SK-MEL-5 (cell line): ENCODE measurements around the gene RRBP1. TPM values are rescaled to one million over a fixed set of nuclear protein-coding genes. Genes with fewer than 3 reads are reported as not detected.

Experiments
- DNase-seq: peaks from one replicate; pipeline ENCODE4 v3.0.0-alpha.2; 2016; ENCODE audit warnings: low read depth, low spot score
- in situ Hi-C: cut with HindIII; loops from 2 replicates; pipeline ENCODE4 v1.10.0; 2016; ENCODE audit warnings: low sequenced_read_pairs, high pct_unique_total_duplicates, low pct_unique_long_range_greater_than_20kb
- total RNA-seq: library from RNA; depleted of rRNA; stranded (reverse); fragments of >200 nt; shearing (Covaris generic); gene quantifications from 2 replicates; pipeline ENCODE4 v1.2.3, GENCODE V29; 2014

RRBP1 gene
- total RNA-seq, 1 experiment from 2014 or later, result 108 TPM

- in situ Hi-C loops, result no loop called here
- DNase-seq, result no peak
These were observed 26.1 kb downstream of the RRBP1 start for GRCh38 chr20:17655865-17656479.

- DNase-seq, result peak; percentile 71
- in situ Hi-C loops, result no loop called here
These were observed 26.8 kb downstream of the RRBP1 start for GRCh38 chr20:17655286-17655651.

GRCh38 chr20:17654649-17655285 is 27.3 kb downstream of the RRBP1 start:
- peak; percentile 71 for DNase-seq
- in situ Hi-C loops, result no loop called here

- in situ Hi-C loops, result no loop called here
- peak; percentile 32 for DNase-seq
These were observed 28.0 kb downstream of the RRBP1 start for GRCh38 chr20:17653835-17654648.

- DNase-seq, result no peak
- in situ Hi-C loops, result no loop called here
These were observed 29.6 kb downstream of the RRBP1 start for GRCh38 chr20:17652411-17652810.

DNA sequence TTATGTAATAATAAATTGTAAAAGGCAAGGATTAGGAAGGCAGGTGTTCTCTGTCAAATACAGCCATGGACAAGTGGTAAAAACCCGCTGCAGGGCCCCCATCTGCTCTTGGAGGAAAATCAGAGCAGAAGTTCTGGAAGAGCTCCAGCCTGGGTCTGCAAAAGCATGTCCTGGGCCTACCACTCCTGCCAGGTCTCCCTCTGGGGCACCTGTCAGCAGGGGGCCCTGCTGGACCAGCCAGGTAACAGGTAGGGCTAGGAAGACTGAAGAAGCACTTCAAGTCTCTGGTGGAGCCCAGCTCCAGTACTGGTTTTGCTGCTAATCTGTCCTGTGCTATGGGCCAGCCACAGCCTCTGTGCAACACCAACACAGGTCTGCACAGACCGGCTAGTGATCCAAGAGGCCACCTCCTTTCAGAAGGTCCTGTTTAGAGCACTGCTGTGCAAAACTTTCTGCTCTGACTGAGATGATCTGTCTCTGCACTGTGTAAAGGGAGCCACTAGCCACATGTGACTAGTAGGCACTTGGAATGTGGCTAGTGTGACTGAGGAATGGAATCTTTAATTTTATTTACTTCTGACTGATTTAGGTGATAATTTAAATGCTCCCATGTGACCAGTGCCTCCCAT is 30.2 kb downstream of the RRBP1 start:
- no peak for DNase-seq
- in situ Hi-C loops, result no loop called here

- in situ Hi-C loops, result no loop called here
- no peak for DNase-seq
These were observed 30.8 kb downstream of the RRBP1 start for GRCh38 chr20:17651129-17651759.

- no peak for DNase-seq
- in situ Hi-C loops, result no loop called here
These were observed 31.5 kb downstream of the RRBP1 start for GRCh38 chr20:17650301-17651128.

DNA sequence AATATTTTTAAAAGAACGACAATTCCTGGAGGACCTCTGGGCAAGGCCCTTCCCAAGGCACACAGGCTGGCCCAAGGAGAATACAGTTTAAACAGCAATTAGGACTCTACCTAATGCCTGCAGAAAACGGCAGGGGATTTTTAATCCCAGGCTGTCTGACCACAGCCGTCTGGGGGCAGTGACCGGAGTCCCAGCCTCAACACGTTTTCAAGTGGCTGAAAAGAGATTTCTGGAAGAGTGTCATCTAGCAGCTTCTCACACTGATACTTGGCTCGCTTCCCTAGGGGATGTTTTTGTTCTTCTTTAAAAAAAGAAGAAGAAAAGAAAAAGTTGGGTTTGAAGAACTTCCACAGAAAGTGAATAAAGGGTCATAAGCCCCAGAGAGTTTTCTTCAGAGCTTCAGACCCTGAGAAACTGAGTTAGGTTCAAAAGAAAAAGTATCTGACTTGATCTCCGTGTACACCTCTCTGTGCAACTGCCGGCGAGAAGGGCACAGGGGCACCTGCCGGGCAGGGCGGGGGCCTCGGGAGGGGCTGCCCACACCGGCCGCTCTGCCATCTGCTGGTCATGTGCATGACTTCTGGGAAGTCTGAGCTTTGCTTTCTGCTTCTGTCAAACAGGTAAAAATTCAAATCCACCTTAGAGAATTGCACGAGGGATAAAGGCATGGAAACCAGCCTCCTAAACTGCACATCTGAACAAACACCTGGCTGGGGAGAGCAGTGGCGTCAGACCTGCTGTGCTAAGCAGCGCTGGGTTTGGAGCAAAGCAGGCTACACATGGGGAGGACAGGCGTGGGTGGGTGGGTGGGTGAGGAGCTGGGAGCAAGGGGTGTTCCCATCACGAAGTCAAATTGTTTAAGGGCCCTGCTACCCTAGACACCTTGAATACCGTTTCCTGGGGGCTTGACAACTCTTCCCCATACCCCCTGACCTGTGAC is 33.0 kb downstream of the RRBP1 start:
- in situ Hi-C loops, result no loop called here
- no peak for DNase-seq

DNA sequence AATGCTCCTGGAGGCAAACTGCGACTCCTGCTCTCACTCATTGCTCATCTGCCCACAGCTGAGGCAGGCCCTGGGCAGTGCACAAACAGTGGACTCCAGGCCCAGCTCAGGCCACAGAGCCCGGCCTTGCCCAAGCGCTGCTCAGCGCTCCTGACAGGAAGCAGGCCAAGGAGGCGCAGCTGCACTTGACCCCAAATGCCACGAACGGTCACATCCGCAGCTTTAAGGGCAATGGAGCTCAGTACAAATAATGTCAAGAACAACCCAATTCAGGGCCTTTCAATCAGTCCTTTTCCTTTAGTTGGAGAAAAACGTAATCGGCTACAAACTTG is 33.8 kb downstream of the RRBP1 start:
- no peak for DNase-seq
- in situ Hi-C loops, result no loop called here

GRCh38 chr20:17647391-17648314 is 34.4 kb downstream of the RRBP1 start:
- DNase-seq, result no peak
- in situ Hi-C loops, result no loop called here

GRCh38 chr20:17646961-17647301 is 35.1 kb downstream of the RRBP1 start:
- in situ Hi-C loops, result no loop called here

GRCh38 chr20:17646209-17646960 is 35.7 kb downstream of the RRBP1 start:
- in situ Hi-C loops, result no loop called here

More at GRCh38 chr20:17646961-17647301, 35.1 kb downstream of the RRBP1 start:
- DNase-seq, result no peak

DNA sequence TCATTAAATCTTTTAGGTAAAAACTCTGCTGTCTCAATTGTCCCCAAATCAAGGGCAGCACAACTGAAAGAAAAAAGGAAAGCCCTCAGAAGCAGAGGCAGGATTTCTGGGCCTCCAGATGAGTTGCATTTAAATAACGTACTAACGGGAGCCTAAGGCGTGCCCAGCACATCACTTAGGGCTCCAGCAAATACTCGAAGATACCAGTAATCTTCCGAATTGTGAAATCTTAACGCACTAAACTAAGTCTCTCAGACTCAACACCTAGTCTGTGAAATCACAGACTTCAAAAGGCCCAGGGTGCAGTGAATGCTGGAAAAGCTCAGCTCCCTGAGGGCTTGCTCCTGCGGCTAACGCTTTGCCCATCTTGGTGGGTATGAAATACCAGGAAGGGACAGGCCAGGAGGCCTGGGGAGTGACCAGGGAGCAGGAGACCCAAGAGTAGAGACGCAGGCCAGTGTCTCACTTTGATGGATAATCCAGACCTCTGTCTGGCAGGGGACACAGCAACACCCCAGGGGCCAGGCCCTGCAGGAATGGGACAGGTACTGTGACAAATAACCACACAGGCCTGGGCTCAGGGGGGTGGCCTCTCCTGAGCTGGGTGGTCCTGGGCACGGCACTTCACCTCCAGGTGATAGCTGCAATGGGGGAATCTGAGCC is 36.4 kb downstream of the RRBP1 start:
- DNase-seq, result no peak
- in situ Hi-C loops, result no loop called here

More at GRCh38 chr20:17646209-17646960, 35.7 kb downstream of the RRBP1 start:
- no peak for DNase-seq
